Left lung (tissue), 10 donors: Measurements from ENCODE around the gene DERL3. TPM values are rescaled to one million over a fixed set of nuclear protein-coding genes. Genes with fewer than 3 reads are reported as not detected.

Source experiments
- ATAC-seq: fragments of 200-7000 bp; cut with Tn5 transposase; one replicate; pipeline ENCODE4 v1.9.1; 2020; ENCODE audit warnings: moderate library complexity
- DNase-seq, 4 donors: peaks; one replicate each; pipeline ENCODE4 v3.0.0-alpha.2; 2013 to 2020
- H3K27ac ChIP-seq, 2 donors: fragments of 200-600 bp; sonication (generic) in 1 of 2; one replicate each; pipeline versions ENCODE4 v1.5.0 to v1.8.0; 2020 to 2021
- H3K27me3 ChIP-seq, 2 donors: fragments of 200-600 bp; sonication (generic) in 1 of 2; one replicate each; pipeline versions ENCODE4 v1.5.0 to v1.8.0; 2020 to 2021
- H3K36me3 ChIP-seq, 2 donors: fragments of 200-600 bp; sonication (generic) in 1 of 2; one replicate each; pipeline versions ENCODE4 v1.5.0 to v1.8.0; 2020 to 2021
- H3K4me1 ChIP-seq, 2 donors: fragments of 200-600 bp; one replicate each; pipeline ENCODE4 v1.8.0; 2021
- H3K4me3 ChIP-seq, 2 donors: fragments of 200-600 bp; sonication (generic) in 1 of 2; one replicate each; pipeline versions ENCODE4 v1.5.0 to v1.8.0; 2020 to 2021; ENCODE audit warnings: mild to moderate bottlenecking in 1 of 2
- H3K9me3 ChIP-seq, 2 donors: fragments of 200-600 bp; sonication (generic) in 1 of 2; one replicate each; pipeline versions ENCODE4 v1.5.0 to v1.8.0; 2020 to 2021
- CTCF ChIP-seq, 2 donors: fragments of 200-600 bp; sonication (generic) in 1 of 2; IDR thresholded peaks; one replicate each; pipeline versions ENCODE4 v1.5.0 to v1.8.0; 2021; ENCODE audit warnings: antibody characterized with exemption in 2 of 2
- intact Hi-C, 2 donors: fragments of 100-400 bp; cut with DNase I; formaldehyde crosslinking; loops; one replicate each; pipeline versions ENCODE4 v1.11.2 to v1.14.2; 2022
- polyA plus RNA-seq, 6 donors: library from polyadenylated mRNA; unstranded; fragments of 120-200 nt; gene quantifications; one replicate each; pipeline ENCODE4 v1.2.1, GENCODE V29; 2013; ENCODE audit not compliant: insufficient read length in 6 of 6
- total RNA-seq, 2 donors: library from RNA; stranded (reverse); fragmentation: NEBNext Ultra II Directional; extraction: Animal tissue kit (Norgen Biotek cat#: 25700); gene quantifications; one replicate each; pipeline ENCODE4 v1.2.1, GENCODE V29; 2021
- donor health status: DM: no; HTN: yes; CAD: no.
- donor health status: DM: no; HTN: no; CAD: no.

Gene DERL3
- total and polyA plus RNA-seq, 8 donors = 2.4 to 9.4 (median 4.3) TPM

- DNase-seq (peak in 1 of 4 donors; percentile 54), ATAC-seq (no peak)
- H3K27me3 ChIP-seq = no peaks in the 10 kb centered on the region
- no peaks in the 10 kb centered on the region for H3K9me3 ChIP-seq
- H3K27ac ChIP-seq = no peak overlapping the region
- peaks cover 4 to 8% of the 10 kb centered on the region in 2 donors for H3K4me1 ChIP-seq
- H3K36me3 ChIP-seq = peaks cover 0 to 88% of the 10 kb centered on the region in 2 donors
- intact Hi-C loops = loop anchor here in 1 of 2 donors (10.0 kb wide), 1 partner anchor 48 kb away; the partner anchor contains the start of gene SMARCB1
- no peak overlapping the region for H3K4me3 ChIP-seq
- TF ChIP-seq CTCF (IDR thresholded peaks at IDR 0.05) = no peak
Observed at GRCh38 chr22:23833017-23833751, 5.6 kb downstream of the DERL3 start.

- intact Hi-C loops = loop anchor here in 1 of 2 donors (10.0 kb wide), 1 partner anchor 48 kb away; the partner anchor contains the start of gene SMARCB1
- no peaks in the 10 kb centered on the region for H3K27me3 ChIP-seq
- no peak overlapping the region for H3K27ac ChIP-seq
- no peaks in the 10 kb centered on the region for H3K9me3 ChIP-seq
- TF ChIP-seq CTCF (IDR thresholded peaks at IDR 0.05) = no peak
- DNase-seq (peak in 1 of 4 donors; percentile 35), ATAC-seq (no peak)
- H3K4me1 ChIP-seq = peaks cover 0 to under 1% of the 10 kb centered on the region in 2 donors
- no peak overlapping the region for H3K4me3 ChIP-seq
- peaks cover 0 to 96% of the 10 kb centered on the region in 2 donors for H3K36me3 ChIP-seq
Observed at GRCh38 chr22:23832226-23833016, 6.4 kb downstream of the DERL3 start.

- DNase-seq (no peak), ATAC-seq (no peak)
- Histone ChIP-seq H3K36me3 (peaks cover 0 to 98% of the 10 kb centered on the region in 2 donors), H3K27me3 (no peaks in the 10 kb centered on the region), H3K4me3 (no peak overlapping the region), H3K9me3 (no peaks in the 10 kb centered on the region), H3K4me1 (no peaks in the 10 kb centered on the region), H3K27ac (no peak overlapping the region)
- intact Hi-C loops = loop anchor here in 1 of 2 donors (10.0 kb wide), 1 partner anchor 47 kb away; the partner anchor contains the start of gene SMARCB1
- TF ChIP-seq CTCF (IDR thresholded peaks at IDR 0.05) = no peak
Observed at GRCh38 chr22:23831781-23832180, 7.0 kb downstream of the DERL3 start.

- Histone ChIP-seq H3K27me3 (no peaks in the 10 kb centered on the region), H3K9me3 (no peaks in the 10 kb centered on the region), H3K36me3 (peaks cover 0 to 98% of the 10 kb centered on the region in 2 donors), H3K4me3 (no peak overlapping the region), H3K27ac (no peak overlapping the region), H3K4me1 (no peaks in the 10 kb centered on the region)
- no peak for ATAC-seq
- DNase-seq = no peak
- intact Hi-C loops = loop anchor here in 1 of 2 donors (10.0 kb wide), 1 partner anchor 46 kb away; the partner anchor contains the start of gene SMARCB1
- TF ChIP-seq CTCF (IDR thresholded peaks at IDR 0.05) = no peak
Observed at GRCh38 chr22:23831261-23831660, 7.5 kb downstream of the DERL3 start.
